DMS 273 (cell line): Measurements from ENCODE around the gene ZNF462.
"Not testable (repeated sequence)": the region's sequence is repeated elsewhere in the genome, so short reads cannot be mapped to it uniquely, and the experiment has no call there.

Experiments used
- DNase-seq: peaks from one replicate; lab custom pipeline; 2025; ENCODE audit not compliant: unreplicated experiment; lab: John Stamatoyannopoulos, UW

The ZNF462 gene

DNA sequence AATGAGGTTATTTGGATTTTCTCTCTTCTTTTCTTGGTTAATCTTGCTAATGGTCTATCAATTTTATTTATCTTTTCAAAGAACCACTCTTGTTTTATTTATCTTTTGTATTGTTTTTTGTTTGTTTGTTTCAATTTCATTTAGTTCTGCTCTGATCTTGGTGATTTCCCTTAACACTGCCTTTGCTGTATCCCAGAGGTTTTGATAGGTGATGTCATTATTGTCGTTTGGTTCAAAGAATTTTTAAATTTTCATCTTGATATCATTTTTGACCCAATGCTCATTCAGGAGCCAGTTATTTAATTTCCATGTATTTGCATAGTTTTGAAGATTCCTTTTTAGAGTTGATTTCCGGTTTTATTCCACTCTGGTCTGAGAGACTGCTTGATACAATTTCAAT, 126.9 kb downstream of the ZNF462 start:
- DNase-seq = not testable (repeated sequence)

- no peak for DNase-seq
Measured at GRCh38 chr9:106992186-106992585, 129.2 kb downstream of the ZNF462 start.

GRCh38 chr9:106993603-106994002, 130.6 kb downstream of the ZNF462 start:
- no peak for DNase-seq

DNA sequence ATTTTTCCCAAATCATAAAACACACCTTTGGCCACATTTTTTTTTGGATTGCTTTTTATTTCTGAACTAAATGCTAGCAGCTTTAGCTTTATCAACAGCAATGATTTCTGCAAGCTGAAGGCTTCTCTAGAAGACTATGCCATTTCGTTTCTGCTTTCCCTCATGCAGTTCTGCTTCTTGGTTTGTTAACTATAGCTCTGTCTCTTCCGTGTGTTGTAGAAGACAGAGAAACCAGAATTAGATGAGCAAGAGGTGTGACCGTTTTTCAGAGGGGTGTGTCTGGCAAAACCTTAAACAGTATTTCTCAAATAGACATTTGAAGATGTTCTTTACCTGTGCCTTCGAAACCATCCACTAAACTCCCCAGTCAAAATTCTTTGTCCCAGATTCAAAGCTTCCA, 131.5 kb downstream of the ZNF462 start:
- no peak for DNase-seq

DNA sequence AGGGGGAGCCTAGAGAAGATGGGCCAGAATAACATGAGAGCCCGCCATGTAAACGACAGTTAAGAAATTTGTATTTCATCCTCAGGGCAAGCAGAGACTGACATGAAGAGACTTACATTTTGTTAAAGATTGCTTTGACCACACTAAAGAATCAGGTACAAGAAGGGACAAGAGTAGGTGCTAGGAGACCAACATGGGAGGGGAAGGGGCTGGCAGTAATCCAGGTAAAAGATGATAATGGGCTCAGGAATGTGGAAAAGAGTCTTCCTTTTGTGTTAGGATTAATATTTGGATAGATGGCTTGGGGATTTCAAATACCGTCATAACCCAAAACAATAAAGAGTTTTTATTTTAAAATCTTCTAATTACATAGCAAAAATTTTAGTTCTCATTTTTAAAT, 137.3 kb downstream of the ZNF462 start:
- no peak for DNase-seq

DNA sequence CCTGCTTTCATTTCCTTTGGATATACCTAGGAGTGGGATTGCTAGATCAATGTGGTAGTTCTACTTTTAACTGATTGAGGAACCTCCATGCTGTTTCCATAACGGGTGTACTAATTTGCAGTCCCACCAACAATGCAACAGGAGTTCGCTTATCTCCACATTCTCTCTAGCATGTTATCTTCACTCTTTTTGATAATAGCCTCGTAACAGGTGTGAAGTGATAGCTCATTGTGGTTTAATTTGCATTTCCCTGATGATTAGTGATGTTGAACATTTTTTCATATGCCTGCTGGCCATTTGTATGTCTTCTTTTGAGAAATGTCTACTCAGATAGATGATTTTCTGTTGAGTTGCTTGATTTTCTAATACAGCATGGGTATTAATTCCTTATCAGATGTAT, 142.2 kb downstream of the ZNF462 start:
- no peak for DNase-seq

- DNase-seq = peak; percentile 24
Measured at GRCh38 chr9:107007402-107007801, 144.4 kb downstream of the ZNF462 start.

DNA sequence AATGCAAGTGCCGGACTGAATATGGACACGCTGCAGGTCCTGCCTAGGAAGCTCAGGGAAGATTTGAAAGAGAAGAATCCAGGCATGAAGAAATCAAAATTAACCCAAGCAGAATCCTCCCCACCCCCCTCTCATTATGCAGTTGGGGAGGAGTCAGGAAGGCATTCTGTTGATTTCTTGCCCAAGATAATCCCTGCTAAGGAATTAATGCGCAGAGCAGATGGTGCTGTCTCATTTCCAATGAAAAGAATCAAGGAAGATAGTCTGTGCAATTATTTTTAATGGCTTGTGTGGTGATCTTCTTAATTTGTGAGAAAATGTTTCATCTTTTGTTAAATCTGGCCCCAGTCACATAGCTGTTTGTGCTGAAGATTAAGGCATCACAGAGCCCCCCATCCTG, 145.0 kb downstream of the ZNF462 start:
- DNase-seq = peak; percentile 78

GRCh38 chr9:107008447-107008846, 145.5 kb downstream of the ZNF462 start:
- peak; percentile 35 for DNase-seq

DNA sequence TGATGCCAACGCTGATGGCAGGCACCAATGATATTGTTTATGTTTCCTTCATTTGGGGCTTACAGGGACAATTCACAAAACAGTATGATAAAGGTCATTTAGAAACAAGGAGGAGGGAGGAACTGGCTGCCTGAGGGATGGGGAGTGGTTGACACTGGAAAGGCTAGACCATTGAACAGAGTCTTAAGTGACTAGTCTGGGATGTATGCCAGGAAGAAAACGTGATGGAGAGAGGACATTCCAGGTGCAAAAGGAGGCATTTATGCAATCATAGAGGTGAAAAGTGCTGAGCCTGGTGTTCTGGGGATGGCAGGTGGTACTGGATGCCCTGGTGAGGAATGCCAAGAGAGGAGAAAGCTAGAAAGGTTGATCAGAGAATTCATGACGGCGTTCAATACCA, 153.4 kb downstream of the ZNF462 start:
- DNase-seq = no peak

DNA sequence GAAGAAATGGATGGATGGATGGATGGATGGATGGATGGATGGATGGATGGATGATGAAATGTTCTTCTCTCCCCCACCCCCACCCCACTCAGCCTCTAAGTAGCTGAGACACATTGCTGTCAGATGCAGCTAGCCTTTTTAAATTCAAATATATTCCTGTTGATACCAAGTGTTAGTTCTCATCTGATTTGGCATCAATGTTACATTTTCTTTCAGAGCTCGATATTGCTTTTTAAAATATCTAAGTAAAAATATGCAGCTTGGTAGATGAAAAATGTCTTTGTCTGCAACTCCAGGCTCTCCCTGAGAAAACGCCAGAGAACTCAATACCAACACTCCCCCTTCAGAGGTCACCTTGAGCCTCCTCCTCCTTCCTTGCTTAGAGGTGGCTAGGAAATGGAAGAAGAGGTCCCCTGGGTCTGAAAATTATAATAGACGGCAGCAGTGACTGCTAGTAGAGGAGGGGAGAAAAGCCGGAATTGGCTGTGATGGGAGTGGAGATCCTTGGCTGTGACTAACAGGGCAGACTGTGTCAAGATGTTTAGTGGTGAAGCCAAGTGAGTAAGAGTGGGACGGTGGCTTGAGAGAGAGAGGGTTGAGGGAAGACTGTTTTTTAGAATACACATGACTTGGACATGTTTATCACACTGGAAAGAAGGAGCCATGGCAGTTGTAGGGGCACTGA, 156.0 kb downstream of the ZNF462 start:
- no peak for DNase-seq

DNA sequence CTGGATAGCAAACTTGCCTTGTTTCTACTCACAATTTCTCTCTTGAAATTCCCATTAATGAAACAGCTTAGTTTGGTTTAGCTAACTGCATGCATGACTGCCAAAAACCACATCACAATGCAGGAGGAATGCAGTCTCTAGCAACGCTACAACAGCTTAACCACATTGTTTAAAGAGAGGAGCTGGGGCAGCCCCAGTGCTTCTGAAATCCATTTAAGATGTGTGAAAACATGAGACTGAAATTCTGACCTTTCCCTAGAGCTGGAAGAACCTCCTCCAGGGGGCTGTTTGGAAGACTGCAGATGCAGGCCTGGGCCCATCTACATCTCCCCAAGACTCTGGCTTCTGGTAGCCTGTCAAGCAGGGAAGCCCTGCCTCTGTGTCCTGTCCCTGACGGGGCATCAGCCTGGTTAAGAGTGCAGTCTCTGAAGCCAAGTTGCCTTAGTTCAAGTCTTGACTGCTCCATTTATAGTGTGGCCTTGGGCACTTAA, 157.1 kb downstream of the ZNF462 start:
- no peak for DNase-seq

- no peak for DNase-seq
Measured at GRCh38 chr9:107024193-107024592, 161.2 kb downstream of the ZNF462 start.

DNA sequence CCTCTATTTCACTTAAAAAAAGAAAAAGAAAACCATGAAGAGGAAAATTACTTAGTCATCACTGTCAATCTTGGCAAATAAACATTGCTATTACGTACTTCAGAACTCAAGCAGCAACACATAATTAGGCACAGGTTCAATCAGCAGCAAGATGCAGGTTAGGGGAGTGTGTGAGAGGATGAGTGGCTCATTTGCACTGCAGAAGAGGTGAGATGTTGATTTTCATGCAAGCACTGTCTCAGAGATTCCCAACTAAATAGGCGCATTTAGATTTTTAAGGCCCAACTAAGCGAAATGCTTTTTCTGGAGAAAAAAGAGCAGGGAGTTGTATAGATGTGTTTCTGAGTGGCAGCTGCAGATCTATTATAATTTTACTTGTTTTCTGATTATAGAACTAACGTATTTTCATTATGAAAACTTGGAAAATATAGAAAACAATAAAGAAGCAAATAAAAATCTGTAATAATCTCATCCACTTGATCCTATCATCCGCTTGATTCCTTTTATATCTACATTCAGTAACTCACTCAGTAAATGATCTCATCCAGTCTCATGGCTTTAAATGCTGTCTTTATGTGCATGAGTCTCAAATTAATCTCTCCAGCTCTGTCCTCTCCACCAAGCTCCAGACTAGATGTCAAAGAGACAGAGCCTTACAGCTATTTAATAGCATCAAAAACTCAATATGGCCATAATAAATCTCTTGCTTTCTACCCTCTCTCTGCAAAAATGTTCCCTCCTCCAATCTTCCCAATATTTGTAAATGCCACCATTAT, 162.5 kb downstream of the ZNF462 start:
- DNase-seq = no peak

- DNase-seq = no peak
Measured at GRCh38 chr9:107029146-107029545, 166.2 kb downstream of the ZNF462 start.

- DNase-seq = no peak
Measured at GRCh38 chr9:107033966-107034365, 171.0 kb downstream of the ZNF462 start.

- DNase-seq = no peak
Measured at GRCh38 chr9:107034831-107035230, 171.9 kb downstream of the ZNF462 start.

DNA sequence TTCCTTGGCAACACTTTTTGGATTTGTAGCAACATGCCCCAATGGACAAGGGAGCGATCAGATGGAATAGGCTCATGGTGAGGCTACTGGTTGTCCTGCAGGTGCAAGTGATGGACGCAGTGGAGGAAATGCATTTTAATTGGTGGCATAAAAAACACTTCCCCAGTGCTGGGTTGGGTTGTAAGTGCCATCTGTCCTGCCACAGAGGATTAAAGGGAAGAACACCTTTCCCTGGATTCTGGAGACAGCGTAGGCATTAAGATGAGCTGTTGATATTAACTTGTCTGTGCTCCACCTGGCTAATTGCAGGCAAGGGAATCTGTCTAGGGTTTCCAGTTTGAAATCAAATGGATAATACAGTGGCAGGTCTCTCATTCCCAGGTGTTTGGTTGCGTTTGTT, 173.4 kb downstream of the ZNF462 start:
- DNase-seq = no peak

DNA sequence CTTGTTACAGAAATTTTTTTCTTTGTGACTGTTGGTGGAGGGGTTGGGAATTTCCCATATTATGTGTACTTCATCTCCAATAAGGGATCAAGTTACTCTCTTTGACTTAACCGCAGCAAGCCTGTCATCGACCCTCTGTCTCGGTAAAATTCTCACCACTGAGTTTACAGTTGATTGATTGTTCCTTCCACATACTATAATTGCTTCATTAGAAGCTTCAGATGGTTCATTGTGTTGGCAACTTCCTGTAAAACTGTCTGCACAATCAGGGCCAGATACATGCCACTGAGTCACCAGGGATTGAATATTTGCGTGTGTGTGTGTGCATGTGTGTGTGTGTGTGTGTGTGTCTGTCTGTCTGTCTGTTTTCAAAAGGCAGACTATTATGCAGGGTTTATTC, 176.6 kb downstream of the ZNF462 start:
- peak; percentile 7 for DNase-seq

- DNase-seq = no peak
Measured at GRCh38 chr9:107042606-107043005, 179.6 kb downstream of the ZNF462 start.

- peak; percentile 67 for DNase-seq
Measured at GRCh38 chr9:107043886-107044285, 180.9 kb downstream of the ZNF462 start.

DNA sequence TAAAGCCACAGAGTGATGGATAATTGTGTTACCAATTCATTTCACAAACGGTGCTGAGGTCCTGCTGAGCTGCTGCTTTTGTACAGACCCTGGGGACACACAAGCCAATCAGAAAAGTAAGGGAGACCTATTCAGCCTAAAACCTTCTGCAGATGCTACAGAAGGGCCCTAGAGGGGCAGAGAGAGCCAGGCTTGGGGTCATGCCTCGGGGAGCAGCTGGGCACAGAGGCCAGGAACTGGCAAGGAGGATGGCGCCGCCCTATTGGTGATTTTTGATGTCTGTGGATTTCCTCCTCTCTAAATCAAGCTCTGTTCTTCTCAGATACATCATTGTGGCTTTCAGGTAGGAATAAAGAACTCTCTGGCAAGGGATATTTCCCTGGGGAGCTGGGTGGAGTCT, 181.9 kb downstream of the ZNF462 start:
- DNase-seq = peak; percentile 31
